Stimulated activated CD8-positive, alpha-beta memory T cell treated with anti-CD3 and anti-CD28 coated beads, Interleukin-12 subunit alpha, Interleukin-12 subunit beta, amount 100 ng/mL, for 1 hour (primary cell): Measurements from ENCODE around the gene KIF22.
"Not testable (repeated sequence)": the region's sequence is repeated elsewhere in the genome, so short reads cannot be mapped to it uniquely, and the experiment has no call there.

ENCODE experiments used
- DNase-seq: peaks from one replicate; pipeline ENCODE4 v3.0.0-alpha.2; 2020; ENCODE audit warnings: low read depth

Gene KIF22

GRCh38 chr16:29790183-29790948, at the start of gene KIF22:
KIF22 (plus strand) TSS chr16:29790751; CDS start chr16:29790760, 9 bp downstream.
- DNase-seq = peak; percentile 100

DNA sequence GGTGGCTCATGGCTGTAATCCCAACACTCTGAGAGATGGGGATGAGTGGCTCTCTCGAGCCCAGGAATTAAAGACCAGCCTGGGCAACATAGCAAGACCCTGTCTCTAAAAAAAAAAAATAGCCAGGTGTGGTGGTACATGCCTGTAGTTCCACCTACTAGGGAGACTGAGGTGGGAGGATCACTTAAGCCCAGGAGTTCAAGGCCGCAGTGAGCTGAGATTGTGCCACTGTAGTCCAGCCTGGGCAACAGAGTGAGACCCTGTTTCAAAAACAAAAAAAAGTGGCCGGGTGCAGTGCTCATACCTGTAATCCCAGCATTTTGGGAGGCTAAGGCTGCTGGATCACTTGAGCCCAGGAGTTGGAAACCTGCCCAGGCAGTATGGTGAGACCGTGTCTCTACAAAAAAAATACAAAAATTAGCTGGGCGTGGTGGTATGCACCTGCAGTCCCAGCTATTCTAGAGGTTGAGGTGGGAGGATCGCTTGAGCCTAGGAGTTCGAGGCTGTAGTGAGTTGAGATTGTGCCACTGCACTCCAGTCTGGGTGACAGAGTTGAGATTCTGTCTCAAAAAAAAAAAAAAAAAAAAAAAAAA, 47.8 kb upstream of the KIF22 start:
- DNase-seq = no peak

DNA sequence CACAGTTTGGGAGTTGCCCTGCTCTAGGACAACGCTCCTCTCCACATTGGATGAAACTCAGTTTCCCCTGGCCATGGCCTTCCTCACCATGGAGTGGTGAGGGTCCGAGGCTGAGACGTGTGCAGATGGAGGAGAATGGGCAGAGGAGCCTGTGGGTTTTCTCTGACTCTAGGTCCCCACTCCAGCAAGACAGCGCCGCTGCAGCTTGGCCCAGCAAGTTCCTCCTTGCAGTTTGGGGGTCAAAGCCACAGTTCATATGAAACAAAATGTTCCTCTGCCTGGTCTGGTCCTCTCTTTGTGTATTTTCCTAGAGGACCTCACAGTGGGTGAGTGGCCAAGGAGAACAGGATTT, 47.1 kb upstream of the KIF22 start:
- DNase-seq = no peak

DNA sequence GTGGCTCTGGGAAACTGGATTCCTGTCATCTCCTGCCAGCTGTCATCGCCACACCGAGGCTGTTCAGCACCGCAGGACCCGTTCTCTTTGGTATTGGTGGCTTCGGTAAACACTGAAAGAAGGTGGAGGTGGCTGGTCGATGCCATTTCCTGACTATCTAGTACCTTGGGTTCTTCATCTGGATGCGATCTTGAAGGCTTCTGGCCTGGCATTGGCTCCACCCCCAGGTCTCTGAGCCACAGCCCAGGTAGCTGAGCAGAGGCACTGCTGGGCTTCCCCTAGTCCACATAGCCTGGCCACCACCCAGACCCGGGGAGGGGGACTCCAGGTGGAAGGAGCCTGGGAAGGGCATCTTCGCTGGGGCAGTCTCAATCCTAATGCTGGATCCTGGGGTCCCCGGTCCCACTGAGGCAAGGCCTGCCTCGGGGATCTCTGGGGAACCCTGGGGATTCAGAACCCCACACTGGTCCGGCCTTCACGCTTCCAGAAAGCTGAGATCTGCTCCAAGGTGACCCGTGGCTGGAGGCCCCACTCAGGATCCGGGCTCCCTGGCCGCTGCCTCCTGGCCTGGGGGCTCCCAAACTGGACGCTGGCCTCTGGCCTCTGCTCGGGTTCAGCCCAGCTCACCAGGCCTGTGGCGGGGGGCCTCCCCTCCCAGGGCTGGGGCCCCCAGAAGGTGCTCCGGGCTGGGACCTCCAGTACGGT, 46.6 kb upstream of the KIF22 start:
- no peak for DNase-seq

- no peak for DNase-seq
Measured at GRCh38 chr16:29744541-29745101, 45.9 kb upstream of the KIF22 start.

DNA sequence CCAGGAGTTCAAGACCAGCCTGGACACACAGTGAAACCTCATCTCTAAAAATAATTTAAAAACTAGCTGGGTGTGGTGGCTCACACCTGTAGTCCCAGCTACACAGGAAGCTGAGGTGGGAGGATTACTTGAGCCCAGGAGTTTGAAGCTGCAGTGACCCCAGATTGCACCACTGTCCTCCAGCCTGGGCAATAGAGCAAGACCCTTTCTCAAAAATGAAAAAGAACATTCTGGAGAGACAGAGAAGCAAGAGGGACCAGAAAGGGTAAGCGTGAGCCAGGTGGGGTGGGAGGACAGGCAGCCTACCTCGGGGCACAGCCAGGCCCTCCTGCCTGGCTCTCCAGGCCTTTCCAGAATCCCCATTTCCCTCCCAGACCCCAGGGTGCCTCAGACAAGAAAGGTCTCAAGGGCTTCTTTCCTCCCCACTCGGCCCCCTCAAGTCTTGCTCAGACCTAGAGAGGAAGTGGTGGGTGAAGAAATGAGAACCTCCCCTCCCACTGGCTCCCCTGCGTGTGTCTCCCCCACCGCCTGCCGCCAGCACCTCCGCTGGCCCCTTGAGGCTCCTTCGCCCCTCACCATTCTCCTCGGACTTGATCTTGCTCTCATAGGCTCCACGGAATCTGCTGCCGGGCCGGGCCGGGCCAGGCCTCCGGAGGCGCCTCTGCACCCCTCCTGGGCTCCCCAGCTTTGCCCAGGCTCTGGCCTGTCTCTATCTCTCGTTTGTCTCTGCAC, 45.3 kb upstream of the KIF22 start:
- peak; percentile 34 for DNase-seq

- peak; percentile 89 for DNase-seq
Measured at GRCh38 chr16:29745853-29746345, 44.7 kb upstream of the KIF22 start, which contains the start of gene C16orf54. C16orf54 (minus strand) TSS chr16:29745990; CDS start chr16:29744951, 1,039 bp downstream.

DNA sequence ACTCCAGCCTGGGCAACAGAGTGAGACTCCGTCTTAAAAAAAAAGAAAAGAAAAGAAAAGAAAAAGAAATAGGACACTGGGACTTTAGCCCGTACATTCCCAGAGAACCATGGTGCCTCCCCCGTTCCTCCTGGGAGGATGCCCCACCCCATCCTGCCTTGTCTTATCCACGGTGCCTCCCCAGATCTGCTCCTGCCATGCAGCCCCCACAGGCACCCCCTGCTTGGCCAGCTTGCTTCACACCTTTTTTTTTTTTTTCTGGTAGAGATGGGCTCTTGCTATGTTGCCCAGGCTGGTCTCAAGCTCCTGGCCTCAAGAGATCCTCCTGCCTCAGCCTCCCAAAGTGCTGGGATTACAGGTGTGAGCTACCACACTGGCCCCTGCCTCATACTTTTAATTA, 44.0 kb upstream of the KIF22 start:
- DNase-seq = not testable (repeated sequence)

DNA sequence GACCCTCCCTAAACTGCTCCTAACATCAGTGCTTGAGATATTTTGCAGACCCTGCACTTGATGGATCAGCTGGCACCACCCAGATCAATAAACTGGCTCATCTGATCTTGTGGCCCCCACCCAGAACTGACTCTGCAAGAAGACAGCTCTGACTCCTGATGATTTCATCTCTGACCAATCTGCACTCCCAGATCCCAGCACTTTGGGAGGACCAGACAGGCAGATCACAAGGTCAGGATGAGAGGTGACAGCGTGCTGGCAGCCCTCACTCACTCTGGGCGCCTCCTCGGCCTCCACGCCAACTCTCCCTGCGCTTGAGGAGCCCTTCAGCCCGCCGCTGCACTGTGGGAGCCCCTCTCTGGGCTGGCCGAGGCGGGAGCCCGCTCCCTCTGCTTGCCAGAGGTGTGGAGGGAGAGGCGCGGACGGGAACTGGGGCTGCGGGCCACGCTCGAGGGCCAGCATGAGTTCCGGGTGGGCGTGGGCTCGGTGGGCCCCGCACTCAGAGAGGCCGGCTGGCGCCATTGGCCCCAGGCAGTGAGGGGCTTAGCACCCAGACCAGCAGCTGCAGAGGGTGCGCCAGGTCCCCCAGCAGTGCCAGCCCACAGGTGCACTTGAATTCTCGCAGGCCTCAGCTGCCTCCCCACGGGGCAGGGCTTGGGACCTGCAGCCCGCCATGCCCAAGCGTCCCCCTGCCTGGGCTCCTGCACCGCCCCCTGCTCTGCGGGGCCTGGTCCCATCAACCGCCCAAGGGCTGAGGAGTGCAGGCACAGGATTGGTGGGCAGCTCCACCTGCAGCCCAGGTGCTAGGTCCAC, 42.4 kb upstream of the KIF22 start:
- DNase-seq = no peak

GRCh38 chr16:29748760-29749149, 41.8 kb upstream of the KIF22 start:
- not testable (repeated sequence) for DNase-seq

DNA sequence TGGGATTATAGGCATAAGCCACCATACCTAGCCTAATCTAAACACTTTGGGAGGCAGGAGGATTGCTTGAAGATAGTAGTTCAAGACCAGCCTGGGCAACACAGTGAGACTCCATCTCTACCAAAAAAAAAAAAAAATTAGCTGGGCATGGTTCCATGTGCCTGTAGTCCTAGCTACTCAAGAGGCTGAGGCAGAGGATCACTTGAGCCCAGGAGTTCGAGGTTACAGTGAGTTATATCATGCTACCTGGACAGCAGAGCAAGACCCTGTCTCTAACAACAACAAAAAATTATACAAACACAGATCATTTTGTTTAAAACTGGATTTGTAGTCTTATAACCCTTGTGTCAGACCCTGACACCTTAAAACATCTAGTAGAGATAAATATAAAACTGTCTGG, 37.0 kb upstream of the KIF22 start:
- DNase-seq = no peak

DNA sequence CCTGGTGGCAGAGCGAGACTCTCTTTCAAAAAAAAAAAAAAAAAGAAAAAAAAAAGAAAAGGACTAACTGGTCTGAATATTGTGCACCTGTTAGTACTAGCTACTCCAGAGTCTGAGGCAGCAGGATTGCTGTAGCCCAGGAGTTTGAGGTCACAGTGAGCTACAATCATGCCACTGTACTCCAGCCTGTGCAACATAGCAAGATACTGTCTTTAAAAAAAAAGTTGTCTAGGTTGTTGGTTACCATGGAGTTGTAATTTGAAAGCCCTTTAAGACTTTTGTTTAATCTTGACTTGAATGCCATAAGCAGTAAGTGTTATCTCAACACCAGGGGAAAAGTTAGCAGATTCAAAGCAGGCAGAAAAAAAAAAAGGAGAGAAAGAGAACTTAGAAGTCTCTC, 33.9 kb upstream of the KIF22 start:
- no peak for DNase-seq

DNA sequence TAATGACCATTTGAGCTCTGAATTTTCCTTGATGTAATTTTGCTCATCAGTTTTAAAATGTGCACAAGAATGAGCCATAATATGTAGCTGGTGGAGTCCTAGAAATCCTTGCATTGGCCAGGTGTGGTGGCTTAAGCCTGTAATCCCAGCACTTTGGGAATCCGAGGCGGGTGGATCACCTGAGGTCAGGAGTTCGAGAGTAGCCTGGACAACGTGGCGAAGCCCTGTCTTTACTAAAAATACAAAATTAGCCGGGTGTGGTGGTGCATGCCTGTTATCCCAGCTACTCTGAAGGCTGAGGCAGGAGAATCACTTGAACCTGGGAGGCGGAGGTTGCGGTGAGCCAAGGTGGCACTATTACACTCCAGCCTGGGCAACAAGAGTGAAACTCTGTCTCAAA, 33.5 kb upstream of the KIF22 start:
- DNase-seq = not testable (repeated sequence)

DNA sequence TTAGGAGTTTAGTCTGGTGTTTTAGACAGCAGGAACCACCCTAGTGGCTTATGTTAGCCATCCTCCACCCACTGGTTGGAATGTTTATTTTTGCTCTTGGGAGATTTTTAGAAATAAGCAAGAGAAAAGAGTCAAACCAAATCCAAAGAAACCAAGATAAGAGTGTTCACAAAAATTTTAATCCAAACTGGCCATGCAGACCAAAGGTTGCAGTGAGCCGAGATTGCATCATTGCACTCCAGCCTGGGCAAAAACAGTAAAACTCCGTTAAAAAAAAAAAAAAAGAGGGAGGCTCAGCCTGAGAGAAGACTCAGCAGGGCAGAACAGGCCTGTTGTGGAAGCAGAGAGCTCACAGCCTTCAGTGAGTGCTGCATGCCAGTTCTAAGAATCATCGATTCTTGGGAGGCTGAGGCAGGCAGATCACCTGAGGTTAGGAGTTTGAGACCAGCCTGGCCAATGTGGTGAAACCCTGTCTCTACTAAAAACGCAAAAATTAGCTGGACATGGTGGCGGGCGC, 32.5 kb upstream of the KIF22 start:
- no peak for DNase-seq

- no peak for DNase-seq
Measured at GRCh38 chr16:29760567-29761279, 29.8 kb upstream of the KIF22 start.

- DNase-seq = not testable (repeated sequence)
Measured at GRCh38 chr16:29761280-29761651, 29.3 kb upstream of the KIF22 start.

DNA sequence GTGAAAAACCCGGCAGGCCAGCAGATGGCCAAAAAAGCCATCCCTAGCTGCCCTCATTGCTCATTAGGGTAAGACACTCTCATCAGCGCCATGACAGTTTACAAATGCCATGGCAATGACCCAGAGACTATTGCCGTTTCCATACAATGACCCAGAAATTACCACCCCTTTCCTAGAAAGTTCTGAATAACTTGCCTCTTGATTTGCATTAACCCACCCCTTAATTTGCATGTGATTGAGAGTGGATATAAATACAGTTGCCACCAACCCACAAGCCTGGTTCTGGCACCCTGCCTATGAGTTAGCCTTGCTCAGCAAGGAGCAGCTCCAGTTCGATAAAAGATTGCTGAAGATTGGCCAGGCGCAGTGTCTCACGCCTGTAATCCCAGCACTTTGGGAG, 28.7 kb upstream of the KIF22 start:
- no peak for DNase-seq

DNA sequence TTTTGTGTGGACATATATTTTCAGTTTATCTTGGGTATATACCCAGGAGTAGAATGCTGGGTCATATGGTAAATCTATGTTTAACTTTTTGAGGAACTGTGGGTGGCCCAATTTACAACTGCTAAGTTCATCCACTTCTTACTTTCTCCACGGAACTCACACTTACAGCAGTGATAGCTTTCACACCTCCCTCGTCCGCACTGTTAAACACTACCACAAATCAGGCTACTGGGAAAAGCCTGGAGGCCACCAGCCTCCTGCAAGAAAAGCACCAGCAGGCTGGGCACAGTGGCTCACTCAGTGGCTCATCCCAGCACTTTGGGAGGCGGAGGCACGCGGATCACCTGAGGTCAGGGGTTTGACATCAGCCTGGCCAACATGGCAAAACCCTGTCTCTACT, 27.2 kb upstream of the KIF22 start:
- DNase-seq = no peak

DNA sequence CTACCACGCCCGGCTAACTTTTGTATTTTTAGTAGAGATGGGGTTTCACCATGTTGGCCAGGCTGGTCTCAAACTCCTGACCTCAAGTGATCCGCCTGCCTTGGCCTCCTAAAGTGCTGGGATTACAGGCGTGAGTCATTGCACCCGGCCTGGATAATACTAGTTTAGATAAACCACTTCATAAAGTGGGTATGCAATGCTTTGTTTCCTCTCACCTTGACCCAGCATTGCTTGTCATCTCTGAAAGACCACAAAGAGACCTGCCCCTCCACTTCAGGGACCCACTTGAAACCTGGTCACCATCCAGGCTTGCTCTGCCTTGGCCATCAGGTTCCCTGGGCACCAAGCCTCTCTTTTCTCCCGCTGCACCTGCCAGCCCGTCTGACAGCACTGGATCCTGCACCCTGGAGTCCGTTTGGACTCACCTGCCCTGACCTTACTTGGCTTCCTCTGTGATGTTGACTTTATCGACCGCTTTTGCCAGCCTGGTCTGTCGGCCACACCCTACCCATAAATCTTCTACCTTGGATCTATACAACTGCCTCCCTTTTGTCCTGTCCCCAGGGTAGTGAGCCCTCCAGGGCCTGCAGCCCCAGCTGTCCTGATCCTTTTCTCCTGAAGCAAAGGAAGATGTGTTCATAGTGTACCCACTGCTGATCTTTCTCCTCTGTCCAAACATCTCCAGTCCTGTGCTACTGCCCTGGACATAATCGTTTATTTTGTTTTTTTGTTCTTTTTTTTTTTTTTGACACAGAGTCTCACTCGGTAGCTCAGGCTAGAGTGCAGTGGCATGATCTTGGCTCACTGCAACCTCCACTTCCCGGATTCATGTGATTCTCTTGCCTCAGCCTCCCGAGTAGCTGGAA, 25.2 kb upstream of the KIF22 start:
- DNase-seq = no peak
